Measurements from ENCODE around the gene WDFY4.

GRCh38 chr10:48901319-48901718 lies 216.6 kb downstream of the WDFY4 start:
- no peak for TF ChIP-seq TARDBP (IDR thresholded peaks at IDR 0.05)
- TF ChIP-seq LEF1 (IDR thresholded peaks at IDR 0.05; ENCODE audit: borderline replicate concordance): no peak
- no peak for TF ChIP-seq FOXA1 (IDR thresholded peaks at IDR 0.05)
- no peak for TF ChIP-seq HDGF (IDR thresholded peaks at IDR 0.05; ENCODE audit: borderline replicate concordance)
- TF ChIP-seq NFRKB (IDR thresholded peaks at IDR 0.05): no peak
- TF ChIP-seq CTBP1 (IDR thresholded peaks at IDR 0.05; ENCODE audit: borderline replicate concordance): no peak
- no peak for TF ChIP-seq FOXM1 (IDR thresholded peaks at IDR 0.05; ENCODE audit: borderline replicate concordance)
- TF ChIP-seq FOXK2 (IDR thresholded peaks at IDR 0.05): no peak
- TF ChIP-seq SUZ12 (IDR thresholded peaks at IDR 0.05): no peak
- no peak for TF ChIP-seq ARNT (IDR thresholded peaks at IDR 0.05)
- no peak for TF ChIP-seq PKNOX1 (IDR thresholded peaks at IDR 0.05)
- TF ChIP-seq ELF4 (IDR thresholded peaks at IDR 0.05): no peak
- no peak for TF ChIP-seq SP1 (IDR thresholded peaks at IDR 0.05)
- TF ChIP-seq ZNF384 (IDR thresholded peaks at IDR 0.05): no peak

All from HEK293T (cell line).